Skeletal muscle tissue (tissue), 4 donors: ENCODE data around the gene PRR7. TPM values are rescaled to one million over a fixed set of nuclear protein-coding genes. Genes with fewer than 3 reads are reported as not detected.

Experiments used
- H3K27ac ChIP-seq: one replicate; pipeline ENCODE4 v1.7.0; 2013; ENCODE audit warnings: mild to moderate bottlenecking, low read depth, low read length, inconsistent platforms
- H3K27me3 ChIP-seq, 3 donors: one replicate each; pipeline ENCODE4 v1.7.0; 2013; ENCODE audit warnings: low read length in 3 of 3; ENCODE audit not compliant: control insufficient read depth in 3 of 3, insufficient read depth in 3 of 3
- H3K36me3 ChIP-seq, 3 donors: one replicate each; pipeline ENCODE4 v1.7.0; 2013; ENCODE audit warnings: low read length in 3 of 3; ENCODE audit not compliant: control insufficient read depth in 3 of 3, insufficient read depth in 3 of 3
- H3K4me1 ChIP-seq, 3 donors: one replicate each; pipeline ENCODE4 v1.7.0; 2013; ENCODE audit warnings: low read length in 3 of 3, mild to moderate bottlenecking in 3 of 3; ENCODE audit not compliant: control insufficient read depth in 3 of 3, insufficient read depth in 3 of 3
- H3K4me3 ChIP-seq, 3 donors: one replicate each; pipeline ENCODE4 v1.7.0; 2013; ENCODE audit warnings: low read length in 3 of 3
- H3K9ac ChIP-seq, 3 donors: one replicate each; pipeline ENCODE4 v1.7.0; 2013; ENCODE audit warnings: low read length in 3 of 3, mild to moderate bottlenecking in 3 of 3, moderate library complexity in 2 of 3, low read depth in 1 of 3
- H3K9me3 ChIP-seq, 3 donors: one replicate each; pipeline ENCODE4 v1.7.0; 2013; ENCODE audit warnings: low read length in 3 of 3; ENCODE audit not compliant: control insufficient read depth in 3 of 3
- total RNA-seq: library from RNA; depleted of rRNA; stranded (reverse); fragments of >200 nt; gene quantifications from one replicate; pipeline ENCODE4 v1.2.3, GENCODE V29; 2014
- donor health status: Osteomylitis.

PRR7 gene
- total RNA-seq, 1 donor from 2014 or later, result 0.52 TPM

DNA sequence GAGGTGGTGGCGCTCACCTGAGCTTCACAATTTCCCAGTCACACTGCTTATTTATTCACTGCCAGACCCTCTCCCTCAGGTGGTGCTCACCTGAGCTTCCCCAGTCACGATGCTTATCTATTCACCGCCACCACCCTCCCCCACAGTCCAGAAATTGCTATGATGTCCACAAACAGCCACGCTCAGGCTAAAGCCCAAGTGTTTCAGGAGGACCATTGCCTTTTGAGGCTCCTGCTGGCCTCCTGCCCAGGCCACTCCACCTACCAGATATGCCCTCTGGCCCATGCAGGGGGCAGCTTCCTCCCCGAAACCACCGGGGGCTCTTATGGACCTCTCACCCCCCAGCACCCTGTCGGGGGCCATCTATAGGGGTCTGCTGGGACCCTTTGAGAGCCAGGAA is 46.2 kb downstream of the PRR7 start:
- Histone ChIP-seq H3K36me3 (peaks cover 45 to 61% (median 57%) of the 10 kb centered on the region in 3 donors), H3K27ac (peak overlapping the region; percentile 99), H3K27me3 (no peaks in the 10 kb centered on the region), H3K4me1 (peaks cover 46 to 67% (median 55%) of the 10 kb centered on the region in 3 donors), H3K4me3 (no peak overlapping the region), H3K9ac (peak overlapping the region in 2 of 3 donors; percentile 8 to 97), H3K9me3 (no peaks in the 10 kb centered on the region)

DNA sequence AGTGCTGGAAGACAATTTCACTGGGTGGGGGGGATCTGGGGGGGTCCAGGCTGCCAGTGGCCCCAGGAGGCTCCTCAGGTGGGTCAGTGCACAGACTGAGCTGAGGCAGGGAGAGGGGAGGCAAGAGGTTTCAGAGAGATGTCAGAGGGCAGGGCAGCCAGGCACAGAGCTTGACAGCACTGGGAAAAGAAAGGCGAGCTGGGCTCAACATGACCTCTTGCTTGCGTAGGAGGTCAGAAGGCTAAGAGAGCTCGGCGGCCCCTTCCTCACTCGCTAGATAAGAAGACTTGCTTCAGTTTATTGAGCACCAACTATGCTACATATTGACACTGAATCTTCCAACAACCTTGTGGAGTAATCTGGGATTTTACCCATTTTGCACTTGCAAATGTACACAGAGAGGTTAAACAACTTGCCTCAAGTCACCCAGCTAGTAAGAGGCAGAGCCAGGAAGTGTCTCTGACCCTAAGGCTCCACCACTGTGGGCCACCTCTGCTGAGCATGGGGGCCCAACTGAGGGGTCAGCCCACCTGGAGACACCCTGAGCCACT is 47.3 kb downstream of the PRR7 start:
- peak overlapping the region; percentile 99 for H3K27ac ChIP-seq
- H3K4me3 ChIP-seq, result no peak overlapping the region
- H3K4me1 ChIP-seq, result peaks cover 46 to 77% (median 63%) of the 10 kb centered on the region in 3 donors
- peak overlapping the region in 2 of 3 donors; percentile 7 to 97 for H3K9ac ChIP-seq
- no peaks in the 10 kb centered on the region for H3K9me3 ChIP-seq
- H3K27me3 ChIP-seq, result no peaks in the 10 kb centered on the region
- peaks cover 38 to 53% (median 49%) of the 10 kb centered on the region in 3 donors for H3K36me3 ChIP-seq

DNA sequence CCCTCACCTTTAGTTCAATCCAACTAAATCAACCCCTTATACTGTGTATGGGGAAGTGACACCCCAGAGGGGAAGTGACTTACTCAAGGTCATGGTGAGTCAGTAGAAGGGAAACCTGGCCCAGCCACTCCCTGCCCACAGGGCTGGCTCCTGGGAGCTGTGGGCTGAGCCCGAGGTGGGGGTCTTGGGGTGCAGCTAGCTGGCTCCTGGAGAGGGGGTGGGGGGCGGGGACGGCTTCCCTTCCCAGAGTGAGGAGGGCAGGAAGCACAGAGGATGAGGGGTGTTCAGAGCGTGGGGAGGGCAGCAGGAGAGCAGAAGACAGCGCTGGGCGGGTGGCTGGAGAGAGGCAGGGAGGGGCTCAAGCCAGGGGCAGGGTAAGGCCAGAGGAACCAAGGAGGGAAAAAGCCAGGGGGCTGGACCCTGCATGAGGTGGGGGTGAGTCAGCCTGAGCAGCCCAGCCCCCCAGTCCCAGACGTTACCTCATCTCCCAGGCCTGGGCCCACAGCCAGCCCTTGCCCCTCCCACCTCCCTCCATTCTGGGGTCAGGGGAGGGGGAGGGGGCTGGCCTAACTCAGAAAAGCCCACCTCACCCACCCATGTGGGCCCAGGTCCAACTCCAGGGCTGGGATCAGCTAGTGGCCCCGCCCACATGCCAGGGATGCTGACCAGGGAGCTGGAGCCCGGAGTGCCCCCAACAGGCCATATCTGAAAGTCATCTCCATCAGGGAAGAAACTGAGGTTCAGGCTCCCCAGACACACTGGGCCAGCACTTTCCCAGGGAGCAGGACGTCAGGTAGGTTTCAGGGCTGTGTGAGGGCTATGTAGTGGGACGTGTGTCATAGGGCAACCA is 48.0 kb downstream of the PRR7 start:
- Histone ChIP-seq H3K27ac (peak overlapping the region; percentile 99), H3K4me3 (peak overlapping the region; percentile 58 to 89 (median 75)), H3K4me1 (peaks cover 46 to 80% (median 65%) of the 10 kb centered on the region in 3 donors), H3K27me3 (no peaks in the 10 kb centered on the region), H3K9me3 (no peaks in the 10 kb centered on the region), H3K36me3 (peaks cover 36 to 47% (median 43%) of the 10 kb centered on the region in 3 donors), H3K9ac (peak overlapping the region in 2 of 3 donors; percentile 65 to 97)

DNA sequence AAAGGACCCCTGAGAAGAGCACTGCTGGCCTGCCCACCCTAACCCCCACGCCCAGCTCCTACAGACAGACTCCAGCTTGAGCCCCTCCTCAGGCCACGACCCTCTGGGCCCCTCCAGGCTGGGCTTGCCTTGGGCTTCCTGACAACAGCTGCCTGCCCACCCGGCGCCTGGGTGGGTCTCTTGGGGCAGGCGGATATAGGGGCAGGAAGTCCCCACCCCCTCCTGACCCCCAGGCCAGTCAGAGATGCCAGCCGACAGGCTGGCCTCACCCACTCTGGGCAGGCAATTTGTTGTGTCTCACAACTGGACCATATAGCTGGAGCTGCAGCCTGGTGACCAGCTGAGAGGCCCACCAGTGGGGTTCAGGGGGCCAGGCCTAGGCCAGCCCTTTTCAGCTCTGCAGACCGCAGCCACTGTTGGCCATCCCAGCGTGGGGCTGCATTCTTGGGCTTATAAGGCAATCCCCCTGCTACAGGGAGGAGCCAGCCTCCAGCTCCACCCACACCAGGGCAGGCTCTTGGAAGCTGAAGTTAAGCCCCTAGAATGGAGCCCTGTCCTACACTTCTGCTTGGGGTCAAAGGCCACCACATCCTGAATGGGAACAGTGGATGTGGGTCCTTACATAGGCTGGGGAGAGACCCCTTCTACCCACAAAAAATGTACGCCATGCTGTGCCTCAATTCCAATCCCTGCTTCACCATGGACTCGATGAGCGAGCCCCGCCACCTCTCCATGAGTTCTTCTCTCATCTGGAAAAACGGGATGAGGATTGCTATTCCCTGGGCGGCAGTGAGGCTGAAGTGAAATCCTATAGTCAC is 48.8 kb downstream of the PRR7 start:
- Histone ChIP-seq H3K27ac (peak overlapping the region; percentile 99), H3K4me3 (peak overlapping the region; percentile 75 to 89 (median 88)), H3K4me1 (peaks cover 46 to 77% (median 65%) of the 10 kb centered on the region in 3 donors), H3K36me3 (peaks cover 28 to 39% (median 36%) of the 10 kb centered on the region in 3 donors), H3K9me3 (no peaks in the 10 kb centered on the region), H3K9ac (peak overlapping the region; percentile 90 to 97 (median 90)), H3K27me3 (no peaks in the 10 kb centered on the region)

DNA sequence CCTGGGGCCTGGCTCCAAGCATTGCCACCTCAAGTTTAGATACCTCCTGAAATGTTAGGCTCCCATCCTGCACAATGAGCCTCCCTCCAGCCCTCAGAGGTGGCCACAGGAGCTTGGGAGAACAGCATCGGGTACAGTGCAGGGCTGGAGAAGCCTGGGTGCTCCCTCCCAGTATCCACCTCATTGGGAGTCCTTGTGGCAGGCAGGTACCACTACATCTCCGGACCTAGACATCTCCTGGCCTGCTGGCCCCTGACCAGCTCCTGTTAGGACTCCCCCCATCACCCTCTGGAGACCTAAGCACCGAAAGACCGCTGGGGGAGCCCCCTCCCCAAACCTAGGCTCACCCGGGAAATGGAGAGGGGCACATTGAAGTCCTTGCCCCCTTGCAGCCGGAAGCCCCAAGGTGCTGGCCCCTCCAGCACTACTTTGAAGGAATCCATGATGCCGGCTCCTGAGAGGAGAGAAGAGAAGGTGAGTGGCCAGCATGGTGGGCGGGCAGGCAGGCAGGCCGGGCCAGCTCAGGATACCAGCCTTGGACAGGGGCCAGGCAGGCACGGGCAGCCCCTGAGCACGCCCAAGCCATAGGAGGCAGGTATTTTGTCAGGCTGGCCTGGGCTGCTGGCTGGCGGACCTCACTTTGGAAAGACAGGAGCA is 49.6 kb downstream of the PRR7 start:
- Histone ChIP-seq H3K9ac (peak overlapping the region; percentile 90 to 97 (median 90)), H3K4me3 (peak overlapping the region; percentile 75 to 89 (median 88)), H3K36me3 (peaks cover 21 to 32% (median 29%) of the 10 kb centered on the region in 3 donors), H3K4me1 (peaks cover 48 to 78% (median 71%) of the 10 kb centered on the region in 3 donors), H3K27me3 (no peaks in the 10 kb centered on the region), H3K27ac (peak overlapping the region; percentile 99), H3K9me3 (no peaks in the 10 kb centered on the region)

DNA sequence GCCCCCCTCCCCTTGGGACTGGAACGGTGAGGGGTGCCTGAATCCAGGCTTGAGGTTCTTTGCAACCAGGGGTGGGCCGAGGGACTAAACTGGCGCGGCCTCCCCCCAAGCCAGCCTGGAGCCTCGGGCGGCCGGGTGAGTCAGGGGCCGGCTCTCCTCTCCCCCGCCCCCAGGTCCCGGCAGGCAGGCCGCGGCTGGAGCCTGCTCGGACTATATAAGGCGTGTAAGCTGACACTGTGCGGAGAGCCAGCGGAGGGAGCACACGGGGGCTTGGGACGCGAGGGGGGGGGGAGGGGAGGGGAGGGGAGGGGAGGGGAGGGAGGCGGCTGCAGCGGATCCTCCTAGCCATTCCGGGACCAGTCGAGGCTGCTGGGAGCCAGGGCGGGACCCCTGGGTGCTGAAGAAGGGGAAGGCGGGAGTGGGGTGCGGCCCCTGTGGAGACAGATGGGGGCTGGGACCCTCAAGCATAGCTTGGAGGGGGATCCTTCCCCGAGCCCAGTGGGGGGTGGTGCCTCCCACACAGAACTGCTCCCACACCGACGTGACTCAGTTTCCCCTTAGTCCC is 50.2 kb downstream of the PRR7 start:
- Histone ChIP-seq H3K4me1 (peaks cover 50 to 77% (median 76%) of the 10 kb centered on the region in 3 donors), H3K4me3 (peak overlapping the region; percentile 75 to 89 (median 88)), H3K9ac (peak overlapping the region; percentile 90 to 97 (median 90)), H3K36me3 (peaks cover 21 to 29% (median 27%) of the 10 kb centered on the region in 3 donors), H3K27me3 (no peaks in the 10 kb centered on the region), H3K9me3 (no peaks in the 10 kb centered on the region), H3K27ac (peak overlapping the region; percentile 99)

DNA sequence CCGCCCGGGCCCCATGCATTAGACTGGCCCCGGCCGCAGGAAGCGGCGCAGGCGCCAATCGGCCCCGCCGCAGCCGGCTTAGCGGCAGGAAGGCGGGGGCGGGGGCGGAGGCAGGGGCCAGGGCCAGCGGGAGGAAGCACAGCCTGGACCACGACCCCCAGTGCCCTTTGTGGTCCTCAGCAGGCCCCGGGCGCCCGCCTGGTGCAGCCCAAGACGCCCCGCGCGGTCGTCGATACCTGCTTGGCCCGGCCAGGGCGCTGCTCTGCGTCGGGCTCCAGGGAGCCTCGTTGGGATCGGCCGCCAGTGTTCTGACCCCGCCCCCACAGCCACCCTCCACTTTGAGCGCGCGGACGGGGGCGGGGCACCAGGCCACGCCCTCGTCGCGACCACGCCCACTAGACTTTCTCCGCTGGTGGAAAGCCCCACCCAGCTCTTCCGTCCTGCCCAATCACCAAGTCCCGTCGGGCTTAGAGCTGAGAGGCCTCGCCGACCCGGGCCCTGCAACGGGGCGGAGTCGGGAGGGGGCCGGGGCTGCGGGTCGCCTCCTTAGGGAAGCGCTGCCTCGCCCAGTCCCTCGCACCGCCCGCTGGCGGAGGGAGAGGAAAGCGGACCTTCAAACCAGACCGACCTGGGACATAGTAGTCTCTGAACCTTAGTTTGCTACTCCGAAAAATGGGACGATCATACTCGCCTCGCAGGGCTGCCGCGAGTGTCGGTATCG is 50.8 kb downstream of the PRR7 start, which contains the start of gene PDLIM7:
Gene PDLIM7 (minus strand): TSS at position 313 of the 721 bp plus-strand sequence. CDS start 1,092 bp downstream, outside the sequence.
- peaks cover 45 to 71% (median 70%) of the 10 kb centered on the region in 3 donors for H3K4me1 ChIP-seq
- peaks cover 17 to 26% (median 21%) of the 10 kb centered on the region in 3 donors for H3K36me3 ChIP-seq
- peak within 1 kb of the TSS; percentile 99 for H3K27ac ChIP-seq
- no peaks in the 10 kb centered on the region for H3K27me3 ChIP-seq
- peak within 1 kb of the TSS; percentile 90 to 97 (median 90) for H3K9ac ChIP-seq
- peak within 1 kb of the TSS; percentile 75 to 89 (median 88) for H3K4me3 ChIP-seq
- H3K9me3 ChIP-seq, result no peaks in the 10 kb centered on the region

DNA sequence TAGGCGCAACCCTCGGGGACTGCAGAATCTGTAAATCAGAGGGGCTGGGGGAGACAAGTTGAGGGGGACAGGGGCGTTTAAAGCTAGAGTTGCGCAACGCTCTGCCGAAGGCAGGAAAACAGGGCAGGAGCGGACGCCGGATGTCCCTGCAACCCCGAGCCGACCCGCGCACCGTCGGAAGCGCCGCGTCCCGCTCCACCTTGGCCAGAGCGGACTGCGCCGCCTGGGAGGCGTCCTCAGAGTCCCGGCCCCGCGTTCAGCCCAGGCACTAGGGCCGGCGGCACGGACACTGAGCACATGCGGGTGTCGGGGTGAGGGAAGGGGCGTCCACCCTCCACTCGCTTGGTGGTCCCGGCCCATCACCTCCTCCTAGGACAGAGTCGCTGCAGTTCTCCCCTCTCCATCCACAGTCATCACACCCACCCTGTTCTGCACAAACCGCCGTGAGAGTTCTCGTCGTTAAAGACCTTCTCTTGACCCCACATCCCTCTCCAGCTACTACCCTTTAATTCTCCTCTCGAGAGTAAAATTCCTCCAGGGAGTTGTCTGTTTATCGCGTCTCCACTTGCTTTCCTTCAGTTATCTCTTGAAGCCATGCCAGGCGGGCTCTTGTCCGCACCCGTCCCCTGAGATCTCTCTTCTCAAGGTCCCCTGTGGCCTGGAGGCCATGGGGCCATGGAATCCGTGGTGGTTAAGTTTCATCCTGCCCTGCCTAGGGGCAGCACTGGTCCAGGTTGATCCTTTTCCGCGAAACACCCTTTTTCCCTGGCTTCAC is 51.6 kb downstream of the PRR7 start:
- Histone ChIP-seq H3K4me1 (peaks cover 38 to 64% (median 63%) of the 10 kb centered on the region in 3 donors), H3K27ac (peak overlapping the region; percentile 99), H3K4me3 (peak overlapping the region; percentile 68 to 89 (median 88)), H3K36me3 (peaks cover 10 to 18% (median 14%) of the 10 kb centered on the region in 3 donors), H3K9ac (peak overlapping the region; percentile 20 to 70 (median 60)), H3K27me3 (no peaks in the 10 kb centered on the region), H3K9me3 (no peaks in the 10 kb centered on the region)
